WERI-Rb-1 (cell line): Measurements from ENCODE around the gene COPS7B.
A peak's percentile ranks its signal among the peaks of the same experiment; 100 is the strongest.

Source experiments
- DNase-seq: peaks from one replicate; pipeline ENCODE4 v3.0.0-alpha.2; 2020
- H3K27ac ChIP-seq: fragments of 250-450 bp; sonication (Bioruptor Pico); 2 replicates; pipeline ENCODE4 v1.5.1; 2020; ENCODE audit warnings: mild to moderate bottlenecking, moderate library complexity
- H3K27me3 ChIP-seq: fragments of 250-450 bp; sonication (Bioruptor Pico); 2 replicates; pipeline ENCODE4 v1.5.1; 2021; ENCODE audit warnings: mild to moderate bottlenecking, low read depth, moderate library complexity; ENCODE audit not compliant: insufficient read depth, severe bottlenecking
- H3K36me3 ChIP-seq: fragments of 250-450 bp; sonication (Bioruptor Pico); 2 replicates; pipeline ENCODE4 v1.5.1; 2020; ENCODE audit warnings: mild to moderate bottlenecking, moderate library complexity
- H3K4me3 ChIP-seq: 2 replicates; pipeline ENCODE4 v1.5.1; 2011; ENCODE audit warnings: low read depth, mild to moderate bottlenecking, control low read depth, low read length
- H3K9me3 ChIP-seq: fragments of 250-450 bp; sonication (Bioruptor Pico); 2 replicates; pipeline ENCODE4 v1.5.1; 2021; ENCODE audit warnings: mild to moderate bottlenecking, moderate library complexity; ENCODE audit not compliant: severe bottlenecking
- TF ChIP-seq, protein P1 (sequence below): IDR thresholded peaks from 2 replicates; pipeline ENCODE4 v1.5.1; 2011; ENCODE audit warnings: low read depth, mild to moderate bottlenecking, control low read depth, inconsistent platforms, low read length

Gene COPS7B

DNA sequence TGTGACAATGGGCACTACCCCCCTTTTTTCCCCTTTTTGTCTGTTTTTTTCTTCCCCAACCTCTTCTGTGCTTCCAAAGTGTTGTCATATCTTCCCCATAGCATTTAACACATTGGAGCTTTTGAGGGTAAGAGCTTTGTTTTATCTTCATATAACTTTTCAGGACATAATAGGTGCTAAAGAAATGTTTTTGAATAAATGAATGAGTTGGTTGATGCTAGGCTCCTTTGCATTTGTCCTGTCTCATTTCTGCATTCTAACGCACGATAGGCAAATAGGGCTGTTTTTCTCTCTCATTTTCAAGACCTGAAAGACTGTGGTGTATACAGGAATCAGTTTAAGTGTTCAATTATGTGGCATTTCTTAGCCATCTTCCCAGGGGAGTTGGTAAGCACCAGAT, 832 bp upstream of the COPS7B start:
- no peaks in the 10 kb centered on the region for H3K27me3 ChIP-seq
- DNase-seq: no peak
- peak overlapping the region; percentile 77; the same call in 1 of the 2 replicates for H3K4me3 ChIP-seq
- TF ChIP-seq, protein P1, sequence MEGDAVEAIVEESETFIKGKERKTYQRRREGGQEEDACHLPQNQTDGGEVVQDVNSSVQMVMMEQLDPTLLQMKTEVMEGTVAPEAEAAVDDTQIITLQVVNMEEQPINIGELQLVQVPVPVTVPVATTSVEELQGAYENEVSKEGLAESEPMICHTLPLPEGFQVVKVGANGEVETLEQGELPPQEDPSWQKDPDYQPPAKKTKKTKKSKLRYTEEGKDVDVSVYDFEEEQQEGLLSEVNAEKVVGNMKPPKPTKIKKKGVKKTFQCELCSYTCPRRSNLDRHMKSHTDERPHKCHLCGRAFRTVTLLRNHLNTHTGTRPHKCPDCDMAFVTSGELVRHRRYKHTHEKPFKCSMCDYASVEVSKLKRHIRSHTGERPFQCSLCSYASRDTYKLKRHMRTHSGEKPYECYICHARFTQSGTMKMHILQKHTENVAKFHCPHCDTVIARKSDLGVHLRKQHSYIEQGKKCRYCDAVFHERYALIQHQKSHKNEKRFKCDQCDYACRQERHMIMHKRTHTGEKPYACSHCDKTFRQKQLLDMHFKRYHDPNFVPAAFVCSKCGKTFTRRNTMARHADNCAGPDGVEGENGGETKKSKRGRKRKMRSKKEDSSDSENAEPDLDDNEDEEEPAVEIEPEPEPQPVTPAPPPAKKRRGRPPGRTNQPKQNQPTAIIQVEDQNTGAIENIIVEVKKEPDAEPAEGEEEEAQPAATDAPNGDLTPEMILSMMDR: no peak
- H3K36me3 ChIP-seq: peaks cover 22% of the 10 kb centered on the region
- no peak overlapping the region; the same call in 1 of the 2 replicates for H3K27ac ChIP-seq
- H3K9me3 ChIP-seq: no peaks in the 10 kb centered on the region

DNA sequence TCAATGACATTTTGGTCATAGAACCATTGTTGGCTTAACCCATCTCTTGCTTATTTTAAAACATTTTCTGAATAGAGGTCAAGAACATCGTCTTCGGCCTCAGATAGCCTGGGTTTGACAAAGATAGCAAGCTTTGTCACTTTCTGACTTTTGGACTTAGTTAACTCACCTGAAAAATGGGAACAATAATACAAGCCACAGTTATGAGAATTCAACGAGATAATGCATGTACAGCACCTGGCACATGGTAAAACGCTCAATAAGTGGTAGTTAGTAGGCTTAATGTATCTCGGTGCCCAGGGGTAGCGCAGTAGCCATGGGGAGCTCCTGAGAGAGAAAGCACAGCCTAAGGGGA, 446 bp upstream of the COPS7B start:
- peak overlapping the region; percentile 81 for H3K27ac ChIP-seq
- peaks cover 23% of the 10 kb centered on the region for H3K36me3 ChIP-seq
- H3K9me3 ChIP-seq: no peaks in the 10 kb centered on the region
- TF ChIP-seq, protein P1: no peak
- peak overlapping the region; percentile 77 for H3K4me3 ChIP-seq
- H3K27me3 ChIP-seq: no peaks in the 10 kb centered on the region
- DNase-seq: no peak

DNA sequence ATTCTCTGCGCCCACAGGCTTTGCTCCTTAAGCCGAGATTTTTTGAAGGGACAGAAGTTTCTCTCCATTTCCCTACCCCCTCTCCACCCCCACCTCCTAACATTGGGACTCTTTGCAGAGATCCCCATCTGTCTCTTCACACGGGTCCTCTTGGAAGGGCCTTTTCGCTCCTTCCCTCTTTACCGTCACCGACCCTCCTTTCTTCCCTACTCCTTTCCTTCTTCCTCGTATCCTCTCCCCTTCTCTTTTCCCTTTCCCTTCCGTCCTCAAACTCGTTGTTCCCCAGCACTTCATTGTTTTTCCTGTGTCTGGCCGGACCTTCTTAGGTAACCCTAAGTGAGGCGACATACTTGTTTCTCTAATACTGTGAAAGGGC, 660 bp downstream of the COPS7B start:
- Histone ChIP-seq H3K27me3 (no peaks in the 10 kb centered on the region), H3K4me3 (peak overlapping the region; percentile 77), H3K36me3 (peaks cover 34% of the 10 kb centered on the region), H3K9me3 (no peaks in the 10 kb centered on the region), H3K27ac (peak overlapping the region; percentile 81; the same call in 1 of the 2 replicates)
- TF ChIP-seq, protein P1: no peak
- DNase-seq: no peak

DNA sequence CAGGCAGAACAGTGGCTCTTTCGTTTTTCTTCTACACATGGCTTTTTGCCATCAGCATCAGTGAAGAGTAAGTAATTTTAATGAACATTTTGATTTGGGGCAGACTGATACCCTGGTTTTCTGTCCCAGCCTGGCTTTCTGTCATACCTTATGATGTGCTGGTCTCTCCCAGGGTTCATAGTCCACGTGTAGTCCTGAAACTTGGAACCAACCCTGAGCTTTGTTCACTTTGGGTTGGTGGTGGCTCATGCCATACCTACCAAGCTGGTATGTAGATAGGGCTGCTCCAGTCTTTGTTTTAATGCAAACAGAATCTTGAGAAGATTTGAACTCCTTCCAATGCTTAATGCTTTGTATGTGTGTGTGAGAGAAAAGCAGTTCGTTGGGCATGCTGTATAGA, 4.9 kb downstream of the COPS7B start:
- TF ChIP-seq, protein P1: no peak
- no peaks in the 10 kb centered on the region for H3K9me3 ChIP-seq
- H3K4me3 ChIP-seq: no peak overlapping the region
- H3K27me3 ChIP-seq: no peaks in the 10 kb centered on the region
- no peak overlapping the region for H3K27ac ChIP-seq
- peaks cover 64% of the 10 kb centered on the region for H3K36me3 ChIP-seq
- no peak for DNase-seq

DNA sequence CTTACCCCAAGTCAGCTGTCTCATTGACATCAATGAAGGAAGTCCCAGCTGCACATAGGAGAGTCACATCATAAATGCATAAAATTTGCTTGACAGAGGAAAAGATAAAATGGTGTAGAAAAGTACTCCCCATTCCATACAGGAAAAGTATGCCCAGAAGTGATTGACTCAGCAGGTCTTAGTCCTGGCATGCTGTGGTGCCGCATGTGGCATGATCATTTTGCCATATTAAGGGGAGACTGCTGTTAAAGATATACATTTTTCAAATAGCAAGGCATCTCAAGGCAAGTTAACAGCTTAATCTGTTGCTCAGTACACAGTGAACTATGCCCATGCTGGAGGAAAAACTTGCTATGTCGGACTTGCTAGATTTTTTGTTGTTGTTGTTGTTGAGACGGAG, 8.1 kb downstream of the COPS7B start:
- Histone ChIP-seq H3K27ac (no peak overlapping the region), H3K4me3 (no peak overlapping the region), H3K27me3 (no peaks in the 10 kb centered on the region), H3K9me3 (no peaks in the 10 kb centered on the region), H3K36me3 (peaks cover 67% of the 10 kb centered on the region)
- TF ChIP-seq, protein P1: no peak
- DNase-seq: no peak

- TF ChIP-seq, protein P1: 0 out of 2 replicates have a peak, but pooled peaks have one; percentile 10
- Histone ChIP-seq H3K27me3 (no peaks in the 10 kb centered on the region), H3K27ac (no peak overlapping the region), H3K4me3 (no peak overlapping the region), H3K9me3 (no peaks in the 10 kb centered on the region), H3K36me3 (peaks cover 68% of the 10 kb centered on the region)
- no peak for DNase-seq
Observed at GRCh38 chr2:231795525-231796327, 9.5 kb downstream of the COPS7B start.
